Caco-2 (cell line): ENCODE results near the gene PRKAA2. TPM values are rescaled to one million over a fixed set of nuclear protein-coding genes. Genes with fewer than 3 reads are reported as not detected.

Experiments
- BruUV-seq: library from RNA; stranded (reverse); fragments of 400-500 nt; replicated peaks from 2 replicates; lab custom pipeline; 2021; lab: Mats Ljungman, UMichigan
- CTCF ChIA-PET: fragments of 300-600 bp; sonication (Branson Sonifier 250); formaldehyde crosslinking; loops from one replicate; lab custom pipeline; 2022; ENCODE audit warnings: antibody characterized with exemption; lab: Charles Lee
- POLR2A ChIA-PET: fragments of 300-600 bp; sonication (Branson Sonifier 250); formaldehyde crosslinking; loops from one replicate; lab custom pipeline; 2022; ENCODE audit warnings: antibody characterized with exemption; lab: Charles Lee
- DNase-seq, 2 experiments: peaks; one replicate each; pipeline versions ENCODE4 v3.0.0 to v3.0.0-alpha.2; 2020 to 2022
- H3K27me3 ChIP-seq: replicated peaks from 2 replicates; pipeline ENCODE4 v1.6.0; 2011; ENCODE audit warnings: low read length; ENCODE audit not compliant: control insufficient read depth, insufficient read depth
- H3K36me3 ChIP-seq: 2 replicates; pipeline ENCODE4 v1.5.1; 2011; ENCODE audit warnings: low read length; ENCODE audit not compliant: control insufficient read depth, insufficient read depth
- H3K4me1 ChIP-seq: fragments of 250-450 bp; sonication (Bioruptor Pico); 2 replicates; pipeline ENCODE4 v1.5.1; 2020; ENCODE audit warnings: mild to moderate bottlenecking
- H3K4me3 ChIP-seq: 2 replicates; pipeline ENCODE4 v1.5.1; 2011; ENCODE audit warnings: low read depth, mild to moderate bottlenecking, control low read depth, low read length
- H3K9me3 ChIP-seq: fragments of 250-450 bp; sonication (Bioruptor Pico); 2 replicates; pipeline ENCODE4 v1.5.1; 2020; ENCODE audit warnings: mild to moderate bottlenecking, moderate library complexity
- H3K27ac Mint-ChIP-seq: one replicate; pipeline ENCODE4 v1.8.0; 2022; ENCODE audit warnings: mixed read lengths; ENCODE audit not compliant: unreplicated experiment
- H3K27me3 Mint-ChIP-seq: one replicate; pipeline ENCODE4 v1.8.0; 2022; ENCODE audit warnings: mixed read lengths; ENCODE audit not compliant: insufficient read depth, unreplicated experiment
- H3K36me3 Mint-ChIP-seq: one replicate; pipeline ENCODE4 v1.8.0; 2022; ENCODE audit warnings: mild to moderate bottlenecking, mixed read lengths; ENCODE audit not compliant: insufficient read depth, unreplicated experiment
- H3K4me1 Mint-ChIP-seq: one replicate; pipeline ENCODE4 v1.8.0; 2022; ENCODE audit warnings: low read depth, mixed read lengths; ENCODE audit not compliant: unreplicated experiment
- H3K4me3 Mint-ChIP-seq: one replicate; pipeline ENCODE4 v1.8.0; 2022; ENCODE audit warnings: mild to moderate bottlenecking, moderate library complexity, mixed read lengths; ENCODE audit not compliant: unreplicated experiment
- H3K9me3 Mint-ChIP-seq: one replicate; pipeline ENCODE4 v1.8.0; 2022; ENCODE audit warnings: mixed read lengths; ENCODE audit not compliant: unreplicated experiment
- CTCF ChIP-seq, 2 experiments: fragments of 200-600 bp in 1 of 2; IDR thresholded peaks; 1 replicate in 1 of 2; 2 replicates in 1 of 2; pipeline versions ENCODE4 v1.5.1 to v1.8.0; 2011 to 2022; ENCODE audit warnings: antibody characterized with exemption in 1 of 2, control low read depth in 1 of 2, inconsistent platforms in 1 of 2, low read depth in 1 of 2, low read length in 1 of 2, mild to moderate bottlenecking in 1 of 2, moderate library complexity in 1 of 2; ENCODE audit not compliant: insufficient read depth in 1 of 2, severe bottlenecking in 1 of 2, unreplicated experiment in 1 of 2
- intact Hi-C: fragments of 100-400 bp; cut with micrococcal nuclease; formaldehyde crosslinking; loops from one replicate; pipeline ENCODE4 v1.10.0; 2022; ENCODE audit not compliant: unreplicated experiment
- total RNA-seq: library from RNA; stranded (reverse); gene quantifications from 2 replicates; pipeline ENCODE4 v1.2.3, GENCODE V29; 2022

Gene PRKAA2
- total RNA-seq, 1 experiment from 2014 or later = 5.8 TPM

GRCh38 chr1:56648546-56648945 lies 3.4 kb downstream of the PRKAA2 start:
- intact Hi-C loops = loop anchor here (10.0 kb wide), 1 partner anchor 56 kb away; no protein-coding TSS in a partner anchor
- no peaks in the 10 kb centered on the region for H3K36me3 Mint-ChIP-seq
- no peak for DNase-seq
- no peaks in the 10 kb centered on the region for H3K36me3 ChIP-seq
- H3K4me1 Mint-ChIP-seq = no peaks in the 10 kb centered on the region
- no peak overlapping the region for H3K4me3 Mint-ChIP-seq
- no peaks in the 10 kb centered on the region for H3K27me3 Mint-ChIP-seq
- no peaks in the 10 kb centered on the region for H3K9me3 ChIP-seq
- H3K27me3 ChIP-seq = no peaks in the 10 kb centered on the region
- POLR2A ChIA-PET = no interaction called here
- no peak overlapping the region for H3K4me3 ChIP-seq
- H3K4me1 ChIP-seq = peaks cover 4% of the 10 kb centered on the region; the same call in 1 of the 2 replicates
- TF ChIP-seq CTCF (IDR thresholded peaks at IDR 0.05; ENCODE audit: insufficient read depth in 1 of 2, low read depth in 1 of 2, low read length in 1 of 2, severe bottlenecking in 1 of 2, unreplicated experiment in 1 of 2) = no peak
- CTCF ChIA-PET = no interaction called here
- H3K27ac Mint-ChIP-seq = no peak overlapping the region
- BruUV-seq = no TSS peak
- no peaks in the 10 kb centered on the region for H3K9me3 Mint-ChIP-seq

GRCh38 chr1:56654126-56654923 lies 9.2 kb downstream of the PRKAA2 start:
- no peaks in the 10 kb centered on the region for H3K4me1 Mint-ChIP-seq
- H3K4me3 ChIP-seq = no peak overlapping the region
- peaks cover 8% of the 10 kb centered on the region; the same call in 1 of the 2 replicates for H3K9me3 ChIP-seq
- H3K27me3 ChIP-seq = no peaks in the 10 kb centered on the region
- BruUV-seq = no TSS peak
- POLR2A ChIA-PET = no interaction called here
- intact Hi-C loops = no loop called here
- H3K4me1 ChIP-seq = no peaks in the 10 kb centered on the region
- DNase-seq = no peak
- H3K36me3 Mint-ChIP-seq = peaks cover 4% of the 10 kb centered on the region
- no peak overlapping the region for H3K27ac Mint-ChIP-seq
- CTCF ChIA-PET = no interaction called here
- no peaks in the 10 kb centered on the region for H3K27me3 Mint-ChIP-seq
- H3K36me3 ChIP-seq = no peaks in the 10 kb centered on the region
- TF ChIP-seq CTCF (IDR thresholded peaks at IDR 0.05; ENCODE audit: insufficient read depth in 1 of 2, low read depth in 1 of 2, low read length in 1 of 2, severe bottlenecking in 1 of 2, unreplicated experiment in 1 of 2) = no peak
- H3K4me3 Mint-ChIP-seq = no peak overlapping the region
- H3K9me3 Mint-ChIP-seq = no peaks in the 10 kb centered on the region

GRCh38 chr1:56655991-56656613 lies 11.0 kb downstream of the PRKAA2 start:
- H3K36me3 Mint-ChIP-seq = peaks cover 4% of the 10 kb centered on the region
- no peak for TF ChIP-seq CTCF (IDR thresholded peaks at IDR 0.05; ENCODE audit: insufficient read depth in 1 of 2, low read depth in 1 of 2, low read length in 1 of 2, severe bottlenecking in 1 of 2, unreplicated experiment in 1 of 2)
- no peak overlapping the region for H3K27ac Mint-ChIP-seq
- Histone ChIP-seq H3K36me3 (no peaks in the 10 kb centered on the region), H3K4me1 (no peaks in the 10 kb centered on the region), H3K4me3 (no peak overlapping the region), H3K27me3 (no peaks in the 10 kb centered on the region), H3K9me3 (peaks cover 8% of the 10 kb centered on the region; the same call in 1 of the 2 replicates)
- no peak for DNase-seq
- no peak overlapping the region for H3K4me3 Mint-ChIP-seq
- no peaks in the 10 kb centered on the region for H3K9me3 Mint-ChIP-seq
- intact Hi-C loops = no loop called here
- no peaks in the 10 kb centered on the region for H3K27me3 Mint-ChIP-seq
- no peaks in the 10 kb centered on the region for H3K4me1 Mint-ChIP-seq
- BruUV-seq = no TSS peak
- ChIA-PET CTCF (no interaction called here), POLR2A (no interaction called here)
